Astrocyte (in vitro differentiated cells and primary cell): ENCODE results near the gene SCGB3A1.

Source experiments
- EZH2 ChIP-seq: IDR thresholded peaks from 2 replicates; pipeline ENCODE4 v1.6.1; 2012; ENCODE audit warnings: mild to moderate bottlenecking, low read length, inconsistent platforms; ENCODE audit not compliant: insufficient read depth
- TF ChIP-seq, protein P1 (sequence below): IDR thresholded peaks from 2 replicates; pipeline ENCODE4 v1.5.1; 2011; ENCODE audit warnings: low read depth, mild to moderate bottlenecking, inconsistent platforms, low read length, moderate library complexity; ENCODE audit not compliant: insufficient read depth

DNA sequence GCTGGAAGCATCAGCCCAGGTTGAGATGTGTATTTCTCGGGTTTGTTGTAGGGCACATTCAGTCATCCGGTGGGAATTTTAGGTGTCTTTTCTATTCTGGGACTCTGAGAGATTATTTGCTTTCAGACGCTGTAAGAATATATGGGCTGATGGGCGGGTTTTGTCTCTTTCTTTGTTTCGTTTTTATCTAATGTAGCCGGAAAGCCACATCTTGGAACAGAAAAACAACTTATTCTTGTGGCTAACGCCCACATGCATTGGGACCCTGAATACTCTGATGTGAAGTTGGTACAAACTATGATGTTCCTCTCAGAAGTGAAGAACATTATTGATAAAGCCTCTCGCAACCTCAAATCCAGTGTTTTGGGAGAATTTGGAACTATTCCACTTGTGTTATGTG is 22.4 kb downstream of the SCGB3A1 start:
- TF ChIP-seq, protein P1, sequence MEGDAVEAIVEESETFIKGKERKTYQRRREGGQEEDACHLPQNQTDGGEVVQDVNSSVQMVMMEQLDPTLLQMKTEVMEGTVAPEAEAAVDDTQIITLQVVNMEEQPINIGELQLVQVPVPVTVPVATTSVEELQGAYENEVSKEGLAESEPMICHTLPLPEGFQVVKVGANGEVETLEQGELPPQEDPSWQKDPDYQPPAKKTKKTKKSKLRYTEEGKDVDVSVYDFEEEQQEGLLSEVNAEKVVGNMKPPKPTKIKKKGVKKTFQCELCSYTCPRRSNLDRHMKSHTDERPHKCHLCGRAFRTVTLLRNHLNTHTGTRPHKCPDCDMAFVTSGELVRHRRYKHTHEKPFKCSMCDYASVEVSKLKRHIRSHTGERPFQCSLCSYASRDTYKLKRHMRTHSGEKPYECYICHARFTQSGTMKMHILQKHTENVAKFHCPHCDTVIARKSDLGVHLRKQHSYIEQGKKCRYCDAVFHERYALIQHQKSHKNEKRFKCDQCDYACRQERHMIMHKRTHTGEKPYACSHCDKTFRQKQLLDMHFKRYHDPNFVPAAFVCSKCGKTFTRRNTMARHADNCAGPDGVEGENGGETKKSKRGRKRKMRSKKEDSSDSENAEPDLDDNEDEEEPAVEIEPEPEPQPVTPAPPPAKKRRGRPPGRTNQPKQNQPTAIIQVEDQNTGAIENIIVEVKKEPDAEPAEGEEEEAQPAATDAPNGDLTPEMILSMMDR: no peak
- no peak for TF ChIP-seq EZH2
